Natural killer cell treated with Interleukin-12 subunit alpha and Interleukin-12 subunit beta and Interleukin-15 and Interleukin-18, amount 100 ng/mL, for 72 hours (primary cell): ENCODE data around the gene ZBTB7B. TPM values are rescaled to one million over a fixed set of nuclear protein-coding genes. Genes with fewer than 3 reads are reported as not detected.

Experiments
- ATAC-seq, 2 donors: fragments of 150-1000 bp; cut with Tn5 transposase in 1 of 2; sonication (Bioruptor Pico), chemical (Tn5 transposase) in 1 of 2; 2 replicates each; pipeline ENCODE4 v1.10.0; 2021
- DNase-seq: peaks from one replicate; pipeline ENCODE4 v3.0.0; 2022; ENCODE audit warnings: low spot score
- H3K27ac Mint-ChIP-seq, 2 donors: 1 replicate in 1 of 2; 2 replicates in 1 of 2; pipeline ENCODE4 v1.8.0; 2022; ENCODE audit warnings: mixed read lengths in 2 of 2, mild to moderate bottlenecking in 1 of 2, moderate library complexity in 1 of 2
- H3K27me3 Mint-ChIP-seq, 2 donors: 1 replicate in 1 of 2; 2 replicates in 1 of 2; pipeline ENCODE4 v1.8.0; 2022; ENCODE audit warnings: mixed read lengths in 2 of 2
- H3K36me3 Mint-ChIP-seq: one replicate; pipeline ENCODE4 v1.8.0; 2022; ENCODE audit warnings: mixed read lengths
- H3K4me1 Mint-ChIP-seq, 2 donors: 1 replicate in 1 of 2; 2 replicates in 1 of 2; pipeline ENCODE4 v1.8.0; 2022; ENCODE audit warnings: low read depth in 2 of 2, mixed read lengths in 2 of 2, mild to moderate bottlenecking in 1 of 2
- H3K4me3 Mint-ChIP-seq: one replicate; pipeline ENCODE4 v1.8.0; 2022; ENCODE audit warnings: mixed read lengths
- H3K9me3 Mint-ChIP-seq: 2 replicates; pipeline ENCODE4 v1.8.0; 2022; ENCODE audit warnings: mixed read lengths
- total RNA-seq, 2 donors: library from RNA; stranded (reverse); gene quantifications; one replicate each; pipeline ENCODE4 v1.2.3, GENCODE V29; 2022

The ZBTB7B gene
- total RNA-seq, 2 donors from 2014 or later: 78.4 to 107 TPM

DNA sequence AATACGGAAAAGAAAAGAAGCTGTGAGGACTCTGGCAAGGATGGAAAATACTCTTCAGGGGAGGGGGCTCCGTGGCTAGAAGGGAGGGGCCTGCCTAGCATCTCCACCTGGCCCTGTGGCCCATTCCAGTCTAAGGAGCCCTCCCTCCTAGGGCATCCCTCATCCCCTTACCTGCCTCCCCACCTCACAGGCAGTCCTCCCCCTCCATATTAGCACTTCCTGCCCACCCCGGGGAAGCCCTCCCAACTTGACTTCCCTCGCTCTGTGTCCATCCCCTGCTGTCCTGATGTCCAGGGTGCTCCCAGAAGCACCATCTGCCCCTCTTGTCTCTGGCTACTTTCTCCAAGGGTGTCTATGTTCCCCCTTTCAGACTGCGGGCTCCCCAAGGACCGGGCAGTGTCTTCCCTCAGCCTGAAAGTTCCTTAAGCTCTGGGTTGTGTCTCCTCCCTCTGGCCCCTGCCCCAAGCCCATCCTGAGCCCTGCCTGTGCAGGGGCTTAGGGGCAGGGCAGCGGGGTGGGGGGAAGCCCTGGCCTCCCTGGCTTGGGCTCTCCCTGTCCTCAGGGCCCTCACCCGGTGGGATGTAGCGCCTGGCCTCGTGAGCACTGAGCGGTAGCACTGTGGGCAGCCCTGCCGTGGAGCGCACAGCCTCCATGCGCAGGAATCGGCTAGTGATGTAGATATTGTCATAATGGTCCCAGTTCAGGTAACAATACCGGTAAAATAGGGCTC lies 27.1 kb downstream of the ZBTB7B start:
- Mint-ChIP-seq H3K27me3 (no peaks in the 10 kb centered on the region), H3K27ac (no peak overlapping the region), H3K9me3 (no peaks in the 10 kb centered on the region), H3K4me3 (no peak overlapping the region), H3K4me1 (no peaks in the 10 kb centered on the region), H3K36me3 (no peaks in the 10 kb centered on the region)
- DNase-seq: no peak
- ATAC-seq: no peak

GRCh38 chr1:155030243-155030795 lies 27.7 kb downstream of the ZBTB7B start:
- Mint-ChIP-seq H3K36me3 (no peaks in the 10 kb centered on the region), H3K4me3 (no peak overlapping the region), H3K9me3 (no peaks in the 10 kb centered on the region), H3K27ac (no peak overlapping the region), H3K27me3 (no peaks in the 10 kb centered on the region), H3K4me1 (no peaks in the 10 kb centered on the region)
- ATAC-seq (no peak), DNase-seq (no peak)

GRCh38 chr1:155030899-155031298 lies 28.3 kb downstream of the ZBTB7B start:
- no peak for ATAC-seq
- Mint-ChIP-seq H3K27ac (no peak overlapping the region), H3K4me1 (no peaks in the 10 kb centered on the region), H3K36me3 (no peaks in the 10 kb centered on the region), H3K27me3 (no peaks in the 10 kb centered on the region), H3K9me3 (no peaks in the 10 kb centered on the region), H3K4me3 (no peak overlapping the region)
- DNase-seq: no peak

- Mint-ChIP-seq H3K9me3 (no peaks in the 10 kb centered on the region), H3K4me1 (no peaks in the 10 kb centered on the region), H3K27me3 (peaks cover 0 to 2% of the 10 kb centered on the region in 2 donors), H3K4me3 (no peak overlapping the region), H3K27ac (no peak overlapping the region), H3K36me3 (no peaks in the 10 kb centered on the region)
- DNase-seq: no peak
- ATAC-seq: no peak
Observed at GRCh38 chr1:155032886-155033285, 30.3 kb downstream of the ZBTB7B start.

DNA sequence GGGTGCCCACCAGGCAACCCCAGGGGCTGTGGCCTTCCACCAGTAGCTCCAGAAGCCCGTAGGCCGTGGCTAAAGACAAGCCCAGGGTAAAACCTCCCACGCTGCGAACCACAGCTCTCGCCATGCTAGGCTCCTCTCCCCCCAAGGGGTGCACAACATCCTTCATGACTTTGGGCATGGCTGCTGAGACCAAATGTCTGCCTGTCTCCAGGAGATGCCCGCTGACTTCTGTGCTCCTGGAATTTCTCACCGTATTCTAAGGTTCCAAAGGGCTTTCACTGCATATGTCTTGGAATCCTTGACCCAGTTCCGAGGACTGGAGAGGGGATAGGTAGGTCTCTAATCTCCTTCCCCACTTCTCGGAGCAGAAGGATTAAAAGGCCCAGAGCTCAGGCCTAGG lies 30.9 kb downstream of the ZBTB7B start, which contains the start of the genes DCST1 and DCST2:
Gene DCST1, plus strand, starts transcription at position 301 of the 400 bp plus-strand sequence. CDS start 213 bp downstream, outside the sequence.
Gene DCST2, minus strand, starts transcription at position 258 of the 400 bp plus-strand sequence. Its CDS starts 80 bp downstream, at position 178.
- H3K36me3 Mint-ChIP-seq: no peaks in the 10 kb centered on the region
- H3K4me3 Mint-ChIP-seq: no peak within 1 kb of the TSS
- H3K4me1 Mint-ChIP-seq: no peaks in the 10 kb centered on the region
- H3K9me3 Mint-ChIP-seq: no peaks in the 10 kb centered on the region
- H3K27ac Mint-ChIP-seq: no peak within 1 kb of the TSS
- DNase-seq (no peak), ATAC-seq (no peak)
- H3K27me3 Mint-ChIP-seq: peaks cover 0 to 4% of the 10 kb centered on the region in 2 donors

DNA sequence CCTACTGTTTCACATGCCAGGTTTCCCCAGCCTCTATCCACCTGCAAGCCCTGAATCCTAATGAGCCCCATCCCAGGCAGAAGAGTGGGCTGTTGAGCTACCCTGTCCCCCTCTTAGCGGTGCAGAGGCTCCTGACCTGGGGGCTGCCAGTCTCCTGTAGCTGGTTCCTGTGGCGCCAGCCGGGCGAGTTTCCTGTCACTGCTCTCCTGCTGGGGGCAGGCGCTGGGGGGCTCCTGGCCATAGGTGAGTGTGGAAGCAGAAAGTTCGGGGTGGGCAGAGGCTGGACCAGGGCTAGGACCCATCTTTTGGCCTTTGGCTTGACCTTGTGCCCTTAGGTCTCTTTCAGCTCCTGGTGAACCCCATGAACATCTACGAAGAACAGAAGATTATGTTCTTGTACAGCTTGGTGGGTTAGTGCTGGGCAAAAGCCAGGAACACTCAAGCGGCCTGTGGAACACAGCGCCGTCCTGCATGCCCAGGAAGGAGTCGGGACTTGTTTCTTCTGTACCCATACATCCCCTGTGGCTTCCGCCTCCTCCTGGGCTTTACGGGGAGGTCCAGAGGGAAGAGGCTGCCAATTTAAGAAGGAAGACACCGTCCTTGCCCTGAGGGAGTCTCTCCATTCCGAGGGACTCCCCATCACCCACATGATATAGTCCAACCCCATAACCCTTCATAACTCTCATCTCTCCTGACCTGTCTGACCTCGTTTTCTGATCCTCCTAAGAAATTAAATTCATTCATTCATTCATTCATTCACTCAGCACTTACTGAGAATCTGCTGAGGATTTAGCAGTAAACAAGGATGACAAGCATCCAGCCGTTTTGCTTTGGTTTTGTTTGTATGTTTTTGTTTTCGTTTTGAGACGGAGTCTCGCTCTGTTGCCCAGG lies 32.0 kb downstream of the ZBTB7B start:
- Mint-ChIP-seq H3K4me1 (no peaks in the 10 kb centered on the region), H3K9me3 (no peaks in the 10 kb centered on the region), H3K36me3 (no peaks in the 10 kb centered on the region), H3K4me3 (no peak overlapping the region), H3K27me3 (peaks cover 0 to 6% of the 10 kb centered on the region in 2 donors), H3K27ac (no peak overlapping the region)
- DNase-seq: no peak
- peak in 1 of 2 donors; percentile 3 for ATAC-seq

DNA sequence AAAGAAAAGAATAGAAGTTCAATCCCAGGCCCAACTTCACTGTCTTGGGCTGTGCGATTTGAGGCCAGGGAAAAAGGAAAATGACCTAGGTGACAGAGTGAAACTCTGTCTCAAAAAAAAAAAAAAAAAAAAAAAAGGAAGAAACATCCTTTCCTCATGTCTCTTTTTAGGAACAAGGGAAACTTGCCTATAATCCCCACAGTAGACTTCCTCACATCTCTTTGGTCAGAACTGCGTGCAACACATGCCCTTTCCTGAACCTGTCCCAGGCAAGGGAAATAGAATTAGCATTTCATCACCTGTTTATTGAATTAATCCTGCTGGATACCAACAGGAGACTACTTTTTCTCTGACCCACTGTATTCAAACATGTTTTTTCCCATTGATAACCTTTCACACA lies 33.3 kb downstream of the ZBTB7B start:
- H3K27ac Mint-ChIP-seq: no peak overlapping the region

DNA sequence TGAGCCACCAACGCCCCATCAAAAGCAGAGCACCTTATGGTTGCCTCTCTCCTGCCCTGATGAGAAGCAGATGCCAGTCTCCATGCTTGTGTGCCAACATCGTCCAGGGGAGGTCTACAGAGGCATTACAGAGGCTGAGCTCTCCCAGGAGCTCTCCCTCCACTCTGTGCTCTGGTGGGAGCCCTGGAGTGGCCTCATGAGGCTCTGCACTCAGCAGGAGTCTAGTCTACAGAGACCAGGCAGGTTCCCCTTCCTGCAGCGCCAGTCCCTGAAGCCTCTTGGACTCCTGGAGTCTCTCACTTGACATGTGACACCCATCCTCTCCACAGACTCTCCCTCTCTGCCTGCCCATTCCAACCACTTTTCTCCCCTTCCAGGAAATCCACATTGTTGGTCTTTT lies 34.4 kb downstream of the ZBTB7B start:
- H3K27ac Mint-ChIP-seq: no peak overlapping the region
- peaks cover 0 to 6% of the 10 kb centered on the region in 2 donors for H3K27me3 Mint-ChIP-seq
- DNase-seq (no peak), ATAC-seq (no peak)
- H3K4me1 Mint-ChIP-seq: no peaks in the 10 kb centered on the region
- no peaks in the 10 kb centered on the region for H3K9me3 Mint-ChIP-seq
- no peaks in the 10 kb centered on the region for H3K36me3 Mint-ChIP-seq
- no peak overlapping the region for H3K4me3 Mint-ChIP-seq

More for the DNA sequence above, 33.3 kb downstream of the ZBTB7B start:
- Mint-ChIP-seq H3K4me1 (no peaks in the 10 kb centered on the region), H3K4me3 (no peak overlapping the region), H3K9me3 (no peaks in the 10 kb centered on the region), H3K36me3 (no peaks in the 10 kb centered on the region), H3K27me3 (peaks cover 0 to 6% of the 10 kb centered on the region in 2 donors)
- ATAC-seq (no peak), DNase-seq (no peak)

GRCh38 chr1:155037851-155038441 lies 35.3 kb downstream of the ZBTB7B start:
- peaks cover 0 to 6% of the 10 kb centered on the region in 2 donors for H3K27me3 Mint-ChIP-seq
- no peaks in the 10 kb centered on the region for H3K36me3 Mint-ChIP-seq
- no peaks in the 10 kb centered on the region for H3K9me3 Mint-ChIP-seq
- H3K27ac Mint-ChIP-seq: no peak overlapping the region
- H3K4me3 Mint-ChIP-seq: no peak overlapping the region
- no peak for DNase-seq
- no peaks in the 10 kb centered on the region for H3K4me1 Mint-ChIP-seq
- no peak for ATAC-seq

- Mint-ChIP-seq H3K36me3 (no peaks in the 10 kb centered on the region), H3K27ac (no peak overlapping the region), H3K4me1 (no peaks in the 10 kb centered on the region), H3K4me3 (no peak overlapping the region), H3K9me3 (no peaks in the 10 kb centered on the region), H3K27me3 (peaks cover 0 to 6% of the 10 kb centered on the region in 2 donors)
- DNase-seq (no peak), ATAC-seq (no peak)
Observed at GRCh38 chr1:155038602-155039307, 36.2 kb downstream of the ZBTB7B start.

GRCh38 chr1:155039308-155039669 lies 36.7 kb downstream of the ZBTB7B start:
- Mint-ChIP-seq H3K9me3 (no peaks in the 10 kb centered on the region), H3K36me3 (no peaks in the 10 kb centered on the region), H3K4me1 (no peaks in the 10 kb centered on the region), H3K27ac (no peak overlapping the region), H3K4me3 (no peak overlapping the region), H3K27me3 (peaks cover 0 to 6% of the 10 kb centered on the region in 2 donors)
- ATAC-seq: no peak
- no peak for DNase-seq

DNA sequence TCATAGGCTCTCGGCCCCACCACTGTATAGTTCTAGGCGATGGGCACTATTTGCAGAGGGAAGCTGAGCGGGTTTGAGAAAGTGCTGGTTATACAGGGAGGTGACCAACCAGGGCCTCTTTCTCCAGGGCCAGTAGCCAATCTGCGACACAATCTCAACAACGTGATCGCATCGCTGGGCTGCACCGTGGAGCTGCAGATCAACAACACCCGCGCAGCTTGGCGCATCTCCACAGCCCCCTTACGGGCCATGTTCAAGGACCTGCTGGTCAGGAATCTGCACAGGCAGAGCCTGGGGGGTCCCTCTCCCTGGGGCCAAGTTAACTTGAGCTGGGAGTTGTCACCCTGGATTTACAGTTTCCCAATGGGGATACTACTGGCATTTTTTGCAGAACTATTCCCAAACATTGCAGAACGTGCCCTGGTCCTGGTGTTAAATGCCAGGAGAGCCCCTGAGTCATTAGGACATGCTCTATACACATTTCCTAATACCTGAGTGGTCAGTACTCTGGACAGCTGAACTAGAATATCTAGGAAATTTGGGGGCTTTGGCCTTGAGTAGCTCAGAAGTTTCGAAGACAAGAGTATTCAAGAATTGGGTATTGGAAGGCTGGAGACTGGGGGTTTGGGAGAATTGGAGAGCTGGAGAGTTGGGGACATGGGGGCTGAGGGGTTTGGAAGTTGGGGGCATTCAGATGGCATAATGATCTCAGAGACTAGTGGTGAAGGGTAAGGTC lies 37.9 kb downstream of the ZBTB7B start:
- no peak overlapping the region for H3K4me3 Mint-ChIP-seq
- DNase-seq: no peak
- no peaks in the 10 kb centered on the region for H3K9me3 Mint-ChIP-seq
- H3K27me3 Mint-ChIP-seq: peaks cover 0 to 6% of the 10 kb centered on the region in 2 donors
- no peaks in the 10 kb centered on the region for H3K36me3 Mint-ChIP-seq
- ATAC-seq: no peak
- no peak overlapping the region for H3K27ac Mint-ChIP-seq
- H3K4me1 Mint-ChIP-seq: no peaks in the 10 kb centered on the region
